SK-N-SH treated with all-trans-retinoic acid at 6 μM for 48 hours (cell line): Measurements from ENCODE around the gene VAV3.

Source experiments
- ATAC-seq: fragments of 200-7000 bp; cut with Tn5 transposase; 3 replicates; pipeline ENCODE4 v1.9.1; 2020; ENCODE audit warnings: mild to moderate bottlenecking, moderate library complexity
- ARNTL ChIP-seq: fragments of 450-650 bp; formaldehyde crosslinking; IDR thresholded peaks from 2 replicates; pipeline ENCODE4 v1.5.0; 2020; ENCODE audit warnings: low read depth, mild to moderate bottlenecking, moderate library complexity, borderline replicate concordance
- BACH2 ChIP-seq: fragments of 250-450 bp; sonication (Bioruptor Pico); IDR thresholded peaks from 2 replicates; pipeline ENCODE4 v1.9.0; 2021; ENCODE audit warnings: mild to moderate bottlenecking, borderline replicate concordance
- CREB5 ChIP-seq: fragments of 250-450 bp; sonication (Bioruptor Pico); IDR thresholded peaks from 2 replicates; pipeline ENCODE4 v1.5.1; 2020; ENCODE audit warnings: low read depth, mild to moderate bottlenecking, moderate library complexity
- CSDC2 ChIP-seq: fragments of 250-450 bp; sonication (Bioruptor Pico); IDR thresholded peaks from 2 replicates; pipeline ENCODE4 v1.5.0; 2020; ENCODE audit warnings: mild to moderate bottlenecking, moderate library complexity
- CSRNP3 ChIP-seq: fragments of 250-450 bp; sonication (Bioruptor Pico); IDR thresholded peaks from 2 replicates; pipeline ENCODE4 v1.5.1; 2021; ENCODE audit warnings: mild to moderate bottlenecking, moderate library complexity
- ESRRG ChIP-seq: fragments of 250-450 bp; sonication (Bioruptor Pico); IDR thresholded peaks from 2 replicates; pipeline ENCODE4 v1.6.1; 2021; ENCODE audit warnings: mild to moderate bottlenecking
- GLIS3 ChIP-seq: fragments of 250-450 bp; sonication (Bioruptor Pico); IDR thresholded peaks from 2 replicates; pipeline ENCODE4 v1.5.0; 2020; ENCODE audit warnings: mild to moderate bottlenecking, moderate library complexity
- ISL1 ChIP-seq: fragments of 250-450 bp; sonication (Bioruptor Pico); IDR thresholded peaks from 2 replicates; pipeline ENCODE4 v2.1.2; 2022; ENCODE audit warnings: mild to moderate bottlenecking, moderate library complexity
- OSR1 ChIP-seq: fragments of 250-450 bp; sonication (Bioruptor Pico); IDR thresholded peaks from 2 replicates; pipeline ENCODE4 v1.8.0; 2022; ENCODE audit warnings: moderate library complexity, mild to moderate bottlenecking, inconsistent platforms
- PATZ1 ChIP-seq: fragments of 250-450 bp; sonication (Bioruptor Pico); IDR thresholded peaks from 2 replicates; pipeline ENCODE4 v1.8.0; 2020; ENCODE audit warnings: mild to moderate bottlenecking, moderate library complexity, borderline replicate concordance
- POU6F1 ChIP-seq: fragments of 250-450 bp; sonication (Bioruptor Pico); IDR thresholded peaks from 2 replicates; pipeline ENCODE4 v1.8.0; 2021; ENCODE audit warnings: low read depth, mild to moderate bottlenecking, moderate library complexity, borderline replicate concordance
- PPARA ChIP-seq: fragments of 250-450 bp; sonication (Bioruptor Pico); IDR thresholded peaks from 2 replicates; pipeline ENCODE4 v1.5.0; 2020; ENCODE audit warnings: mild to moderate bottlenecking, borderline replicate concordance
- RARB ChIP-seq: fragments of 250-450 bp; sonication (Bioruptor Pico); IDR thresholded peaks from 2 replicates; pipeline ENCODE4 v1.8.0; 2021; ENCODE audit warnings: mild to moderate bottlenecking, moderate library complexity
- TCF4 ChIP-seq: fragments of 250-450 bp; sonication (Bioruptor Pico); IDR thresholded peaks from 2 replicates; pipeline ENCODE4 v1.8.0; 2021; ENCODE audit warnings: mild to moderate bottlenecking, moderate library complexity, borderline replicate concordance
- TOX ChIP-seq: fragments of 250-450 bp; sonication (Bioruptor Pico); IDR thresholded peaks from 2 replicates; pipeline ENCODE4 v1.8.0; 2021; ENCODE audit warnings: mild to moderate bottlenecking, moderate library complexity, borderline replicate concordance
- TSHZ2 ChIP-seq: fragments of 250-450 bp; sonication (Bioruptor Pico); IDR thresholded peaks from 2 replicates; pipeline ENCODE4 v1.5.0; 2020; ENCODE audit warnings: mild to moderate bottlenecking, moderate library complexity
- ZC3H10 ChIP-seq: fragments of 250-450 bp; sonication (Bioruptor Pico); IDR thresholded peaks from 2 replicates; pipeline ENCODE4 v1.5.1; 2021; ENCODE audit warnings: mild to moderate bottlenecking, moderate library complexity
- ZFP3 ChIP-seq: fragments of 250-450 bp; sonication (Bioruptor Pico); IDR thresholded peaks from 2 replicates; pipeline ENCODE4 v1.5.0; 2020; ENCODE audit warnings: mild to moderate bottlenecking, moderate library complexity
- ZFP30 ChIP-seq: fragments of 450-650 bp; formaldehyde crosslinking; IDR thresholded peaks from 2 replicates; pipeline ENCODE4 v1.5.0; 2022; ENCODE audit warnings: mild to moderate bottlenecking, moderate library complexity
- ZNF565 ChIP-seq: fragments of 450-650 bp; formaldehyde crosslinking; conservative IDR thresholded peaks from 2 replicates; pipeline ENCODE4 v1.5.0; 2020; ENCODE audit warnings: low read depth, mild to moderate bottlenecking, moderate library complexity
- ZNF70 ChIP-seq: fragments of 450-650 bp; formaldehyde crosslinking; IDR thresholded peaks from 2 replicates; pipeline ENCODE4 v1.5.0; 2020; ENCODE audit warnings: mild to moderate bottlenecking, moderate library complexity
- ZNF8 ChIP-seq: fragments of 450-650 bp; formaldehyde crosslinking; IDR thresholded peaks from 2 replicates; pipeline ENCODE4 v1.5.0; 2020; ENCODE audit warnings: mild to moderate bottlenecking, moderate library complexity

Gene VAV3

GRCh38 chr1:107767156-107767582 lies 197.8 kb downstream of the VAV3 start:
- TF ChIP-seq GLIS3 (CRISPR knock-in tag), result no peak
- TF ChIP-seq ARNTL, result no peak
- TF ChIP-seq ISL1 (CRISPR knock-in tag), result no peak
- TF ChIP-seq POU6F1, result no peak
- TF ChIP-seq BACH2 (CRISPR knock-in tag), result no peak
- TF ChIP-seq ZNF565 (CRISPR knock-in tag), result no peak
- TF ChIP-seq ZC3H10 (CRISPR knock-in tag), result no peak
- no peak for TF ChIP-seq TSHZ2 (CRISPR knock-in tag)
- no peak for TF ChIP-seq CSDC2 (CRISPR knock-in tag)
- TF ChIP-seq PATZ1, result no peak
- no peak for TF ChIP-seq CREB5
- no peak for TF ChIP-seq ZFP3 (CRISPR knock-in tag)
- TF ChIP-seq TCF4, result no peak
- TF ChIP-seq OSR1, result no peak
- TF ChIP-seq CSRNP3 (CRISPR knock-in tag), result no peak
- TF ChIP-seq RARB (CRISPR knock-in tag), result no peak
- no peak for TF ChIP-seq ZNF70 (CRISPR knock-in tag)
- no peak for TF ChIP-seq ESRRG
- ATAC-seq, result no peak

GRCh38 chr1:107766533-107766932 lies 198.4 kb downstream of the VAV3 start:
- TF ChIP-seq ZNF8 (CRISPR knock-in tag) (no peak), OSR1 (no peak), ZNF565 (CRISPR knock-in tag) (no peak), BACH2 (CRISPR knock-in tag) (no peak), ZFP30 (CRISPR knock-in tag) (no peak), CSDC2 (CRISPR knock-in tag) (no peak), GLIS3 (CRISPR knock-in tag) (no peak), RARB (CRISPR knock-in tag) (no peak), PPARA (CRISPR knock-in tag) (no peak), CREB5 (no peak), ESRRG (no peak), PATZ1 (no peak), ZFP3 (CRISPR knock-in tag) (no peak), ARNTL (no peak), TOX (CRISPR knock-in tag) (no peak), TSHZ2 (CRISPR knock-in tag) (no peak), CSRNP3 (CRISPR knock-in tag) (no peak)
- no peak for ATAC-seq
